Left renal cortex interstitium (tissue), 4 donors: Measurements from ENCODE around the gene TFB2M. TPM values are rescaled to one million over a fixed set of nuclear protein-coding genes. Genes with fewer than 3 reads are reported as not detected.
"Not testable (repeated sequence)": the region's sequence is repeated elsewhere in the genome, so short reads cannot be mapped to it uniquely, and the experiment has no call there.

Experiments used
- DNase-seq, 4 donors: peaks; one replicate each; pipeline ENCODE4 v3.0.0-alpha.2; 2013; ENCODE audit warnings: low read depth in 4 of 4, low spot score in 2 of 4, missing footprints in 1 of 4
- polyA plus RNA-seq, 4 donors: library from polyadenylated mRNA; unstranded; fragments of 120-200 nt; gene quantifications; one replicate each; pipeline ENCODE4 v1.2.1, GENCODE V29; 2013; ENCODE audit not compliant: insufficient read length in 4 of 4

Gene TFB2M
- polyA plus RNA-seq, 4 donors = 18.0 to 23.2 (median 21.1) TPM

DNA sequence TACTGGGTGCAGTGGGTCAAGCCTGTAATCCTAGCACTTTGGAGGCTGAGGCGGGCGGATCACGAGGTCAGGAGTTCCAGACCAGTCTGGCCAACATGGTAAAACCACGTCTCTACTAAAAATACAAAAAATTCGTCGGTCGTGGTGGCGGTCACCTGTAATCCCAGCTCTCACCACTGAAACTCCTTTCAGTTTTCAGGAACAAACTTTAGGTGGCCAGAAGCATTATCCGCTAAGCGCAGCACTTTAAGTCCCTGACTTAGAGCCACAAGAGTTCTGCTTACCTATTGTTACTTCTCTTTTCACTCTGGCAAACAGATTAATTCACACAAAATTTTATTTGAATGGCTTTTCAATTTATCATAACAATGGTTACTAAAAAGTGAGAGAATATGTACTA lies 5.2 kb downstream of the TFB2M start:
- DNase-seq = not testable (repeated sequence)

DNA sequence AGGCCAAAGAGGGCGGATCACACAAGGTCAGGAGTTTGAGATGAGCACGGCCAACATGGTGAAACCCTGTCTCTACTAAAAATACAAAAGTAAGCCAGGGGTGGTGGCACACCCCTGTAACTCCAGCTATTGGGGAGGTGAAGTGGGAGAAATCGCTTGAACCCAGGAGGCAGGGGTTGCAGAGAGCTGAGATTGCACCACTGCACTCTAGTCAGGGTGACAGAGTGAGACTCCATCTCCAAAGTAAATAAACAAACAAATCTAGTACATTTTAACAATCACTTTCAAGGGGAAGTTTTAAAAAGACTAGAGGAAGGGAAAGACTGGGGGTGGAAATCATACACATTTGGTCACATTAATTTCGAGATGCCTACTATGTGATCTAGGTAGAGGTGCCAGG lies 6.8 kb downstream of the TFB2M start:
- DNase-seq = no peak

DNA sequence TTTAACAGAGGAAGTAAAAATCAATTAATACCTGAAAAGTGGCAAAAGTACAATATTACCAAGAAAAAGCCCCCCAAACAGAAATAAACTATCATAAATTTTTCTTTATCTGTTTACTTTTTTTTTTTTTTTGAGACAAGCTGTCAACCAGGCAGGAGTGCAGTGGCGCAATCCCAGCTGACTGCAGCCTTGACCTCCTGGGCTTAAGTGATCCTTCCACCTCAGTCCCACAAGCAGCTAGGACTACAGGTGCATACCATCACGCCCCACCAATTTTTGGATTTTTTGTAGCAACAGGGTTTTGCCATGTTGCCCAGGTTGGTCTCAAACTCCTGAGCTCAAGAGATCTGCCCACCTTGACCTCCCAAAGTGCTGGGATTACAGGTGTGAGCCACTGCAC lies 8.0 kb downstream of the TFB2M start:
- DNase-seq = no peak

DNA sequence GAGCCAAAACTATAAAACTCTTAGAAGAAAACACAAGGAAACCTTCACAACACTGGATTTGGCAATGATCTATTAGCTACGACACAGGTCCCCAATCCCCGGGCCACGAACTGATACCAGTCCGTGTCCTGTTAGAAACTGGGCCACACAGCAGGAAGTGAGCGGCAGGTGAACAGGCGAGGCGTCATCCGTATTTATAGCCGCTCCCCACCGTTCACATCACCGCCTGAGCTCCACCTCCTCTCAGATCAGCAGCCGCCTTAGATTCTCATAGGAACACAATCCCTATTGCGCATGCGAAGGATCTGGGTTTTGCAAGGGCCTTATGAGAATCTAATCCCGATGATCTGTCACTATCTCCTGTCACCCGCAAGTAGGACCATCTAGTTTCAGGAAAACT lies 11.9 kb downstream of the TFB2M start:
- no peak for DNase-seq

DNA sequence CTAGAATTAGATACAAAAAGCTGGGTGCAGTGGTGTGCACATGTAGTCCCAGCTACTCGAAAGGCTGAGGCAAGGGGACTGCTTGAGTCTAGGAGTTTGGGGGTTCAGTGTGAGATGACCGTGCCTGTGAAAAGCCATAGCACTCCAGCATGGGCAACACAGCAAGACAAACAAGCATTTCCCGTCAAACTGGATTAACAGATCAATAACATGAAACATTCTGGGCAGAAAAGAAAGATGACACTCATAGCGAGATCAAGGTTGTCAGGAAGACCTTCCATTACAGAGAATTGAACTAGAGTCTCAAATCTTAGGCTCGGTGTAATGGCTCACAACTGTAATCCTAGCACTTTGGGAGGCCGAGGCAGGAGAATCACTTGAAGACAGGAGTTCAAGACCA lies 14.0 kb downstream of the TFB2M start:
- DNase-seq = no peak

DNA sequence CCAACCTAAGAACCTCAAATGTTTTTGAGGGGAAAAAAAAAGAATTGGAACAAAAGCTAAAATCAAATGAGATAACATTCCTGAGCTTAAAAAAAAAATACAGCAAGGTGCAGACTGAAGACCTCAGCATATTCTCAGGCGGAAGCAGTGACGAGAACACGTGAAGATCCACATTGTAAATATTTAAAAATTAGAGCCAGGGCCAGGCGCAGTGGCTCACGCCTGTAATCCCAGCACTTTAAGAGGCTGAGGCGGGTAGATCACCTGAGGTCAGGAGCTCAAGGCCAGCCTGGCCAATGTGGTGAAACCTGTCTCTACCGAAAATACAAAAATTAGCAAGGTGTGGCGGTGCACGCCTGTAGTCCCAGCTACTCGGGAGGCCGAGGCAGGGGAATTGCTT lies 15.7 kb downstream of the TFB2M start:
- no peak for DNase-seq

DNA sequence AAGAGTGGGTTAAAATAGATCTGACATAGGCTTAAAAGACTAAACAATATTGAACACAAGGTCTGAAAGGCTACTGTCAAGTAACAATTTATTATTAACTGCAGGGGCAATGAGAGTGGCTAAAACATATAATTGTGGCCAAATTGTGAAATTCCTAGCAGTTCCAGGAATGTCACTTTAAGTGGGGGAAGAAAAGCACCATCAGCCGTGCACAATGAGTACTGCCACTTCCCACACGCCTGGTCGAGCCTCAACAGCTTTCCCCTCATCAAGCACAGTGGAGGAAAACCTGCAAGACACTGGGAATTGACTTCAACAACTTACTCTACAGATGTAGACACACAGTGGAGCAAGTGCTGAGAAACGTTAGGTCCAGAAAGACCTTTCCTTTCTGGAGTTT lies 16.4 kb downstream of the TFB2M start:
- DNase-seq = no peak

DNA sequence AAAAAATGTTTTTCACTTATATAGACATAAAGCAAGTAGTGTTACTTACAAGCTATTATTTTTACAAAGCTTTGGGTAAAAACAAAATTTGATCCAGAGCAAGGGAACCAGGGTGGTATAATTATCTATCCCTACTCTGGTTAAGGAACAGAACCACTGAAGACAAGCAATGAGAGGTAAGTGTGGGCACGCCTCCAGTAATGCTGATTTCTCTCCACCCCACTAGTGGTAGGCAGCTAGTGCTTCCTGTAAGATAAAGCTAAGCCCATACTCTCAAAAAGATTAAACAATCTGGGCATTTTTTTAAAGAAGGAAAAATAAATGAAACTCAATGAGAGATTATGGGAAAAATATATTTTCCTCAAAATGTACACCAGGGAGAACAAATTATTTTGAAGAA lies 22.1 kb downstream of the TFB2M start:
- DNase-seq = no peak

DNA sequence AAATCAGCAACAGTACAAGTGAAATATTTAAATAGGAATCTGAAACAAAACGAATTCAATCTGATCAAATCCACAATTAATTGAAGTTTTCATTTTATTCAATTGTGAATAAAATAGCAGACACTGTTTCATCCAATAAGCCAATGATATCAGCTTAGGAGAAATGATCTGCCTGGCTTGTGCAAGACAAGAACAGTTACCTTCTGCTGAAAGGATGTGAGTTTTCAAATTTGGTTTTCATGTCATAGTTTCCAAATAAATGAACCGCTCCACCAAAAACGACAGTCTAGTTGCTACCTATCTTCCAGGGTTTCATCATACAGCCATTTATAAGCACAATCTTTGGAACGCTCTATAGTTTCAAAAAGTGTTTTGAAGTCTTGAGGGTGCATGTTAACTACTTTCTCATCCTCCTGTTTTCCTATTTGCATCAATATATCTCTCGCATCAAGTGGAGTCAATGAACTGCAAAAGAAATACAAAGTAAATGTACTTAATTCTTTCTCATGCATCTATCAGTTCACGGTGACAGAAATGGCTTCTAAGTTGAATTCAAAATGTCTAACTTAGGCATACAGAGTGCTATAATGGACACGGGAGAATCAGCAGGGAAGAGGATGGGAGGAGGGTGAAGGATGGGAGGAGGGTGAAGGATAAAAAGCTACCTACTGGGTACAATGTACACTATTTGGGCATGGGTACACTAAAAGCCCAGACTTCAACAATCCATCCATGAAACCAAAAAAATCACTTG lies 25.1 kb downstream of the TFB2M start:
- no peak for DNase-seq

DNA sequence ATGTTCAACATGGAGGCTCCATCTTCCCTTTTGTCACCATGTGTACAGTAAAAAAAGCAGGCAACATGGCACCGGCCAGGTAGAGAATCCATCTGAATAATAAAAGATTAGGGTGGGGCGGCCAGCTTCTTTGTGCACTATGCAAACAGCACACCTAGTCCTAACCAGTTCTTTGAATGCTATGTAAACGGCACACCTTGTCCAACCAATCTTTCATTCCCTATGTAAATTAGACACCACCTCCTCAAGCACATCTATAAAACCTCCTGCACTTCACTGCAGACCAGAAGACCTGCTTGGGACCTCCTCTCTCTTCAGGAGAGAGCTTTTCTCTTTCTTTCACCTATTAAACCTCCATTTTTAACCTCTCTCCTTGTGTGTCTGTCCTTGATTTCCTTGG lies 28.2 kb downstream of the TFB2M start:
- DNase-seq = no peak

DNA sequence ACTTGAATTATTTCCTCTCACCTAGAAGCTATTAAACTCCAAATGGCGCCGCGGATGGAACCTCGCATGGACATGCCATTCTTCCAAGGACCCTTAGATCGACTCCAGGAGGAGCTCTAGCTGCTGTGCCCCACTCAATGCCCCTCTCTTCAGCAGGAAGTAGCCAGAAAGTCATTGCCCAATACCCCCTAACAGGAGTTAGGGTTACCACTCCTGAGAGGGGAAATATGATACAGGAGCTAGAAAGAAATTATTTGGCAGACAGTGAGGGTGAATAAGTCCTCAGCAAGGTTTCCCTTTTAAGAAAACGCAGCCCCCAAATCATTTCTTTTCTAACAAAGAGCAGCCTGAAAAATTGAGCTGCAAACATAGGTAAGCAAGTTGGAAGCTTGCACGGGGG lies 28.6 kb downstream of the TFB2M start:
- no peak for DNase-seq

DNA sequence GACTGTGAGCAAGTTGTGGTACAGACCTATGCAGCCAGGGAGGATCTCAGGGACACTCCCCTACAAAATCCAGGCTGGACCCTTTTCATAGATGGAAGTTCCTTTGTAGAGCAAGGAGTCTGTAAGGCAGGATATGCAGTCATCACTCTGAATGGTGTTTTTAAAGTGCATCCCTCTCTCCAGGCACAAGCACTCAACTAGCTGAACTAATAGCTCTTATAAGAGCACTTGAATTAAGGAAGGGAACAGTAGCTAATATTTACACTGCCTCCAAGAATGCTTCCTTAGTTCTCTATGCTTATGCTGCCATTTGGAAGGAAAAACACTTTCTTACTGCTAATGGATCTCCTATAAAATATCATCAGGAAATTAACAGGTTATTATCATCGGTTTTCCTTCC lies 31.9 kb downstream of the TFB2M start:
- no peak for DNase-seq

DNA sequence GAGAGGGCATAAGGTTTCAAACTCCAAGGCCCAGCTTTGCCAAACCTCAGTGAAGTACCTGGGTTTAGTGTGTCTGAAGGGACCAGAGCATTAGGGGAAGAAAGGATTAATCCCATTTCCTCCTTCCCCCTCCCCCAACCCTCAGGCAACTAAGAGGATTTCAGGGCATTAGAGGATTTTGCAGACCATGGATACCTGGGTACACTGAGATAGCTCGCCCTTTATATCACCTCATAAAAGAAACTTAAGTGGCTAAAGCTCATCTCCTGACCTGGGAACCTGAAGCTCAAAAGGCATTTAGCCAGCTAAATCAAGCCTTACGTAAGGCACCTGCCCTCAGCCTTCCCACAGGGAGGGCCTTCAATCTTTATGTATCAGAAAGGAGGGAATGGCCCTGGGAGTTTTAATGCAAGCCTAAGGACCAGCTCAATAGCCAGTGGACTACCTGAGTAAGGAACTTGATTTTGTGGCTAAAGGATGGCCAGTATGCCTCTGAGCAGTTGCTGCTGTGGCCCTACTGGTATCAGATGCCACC lies 32.6 kb downstream of the TFB2M start:
- DNase-seq = no peak

DNA sequence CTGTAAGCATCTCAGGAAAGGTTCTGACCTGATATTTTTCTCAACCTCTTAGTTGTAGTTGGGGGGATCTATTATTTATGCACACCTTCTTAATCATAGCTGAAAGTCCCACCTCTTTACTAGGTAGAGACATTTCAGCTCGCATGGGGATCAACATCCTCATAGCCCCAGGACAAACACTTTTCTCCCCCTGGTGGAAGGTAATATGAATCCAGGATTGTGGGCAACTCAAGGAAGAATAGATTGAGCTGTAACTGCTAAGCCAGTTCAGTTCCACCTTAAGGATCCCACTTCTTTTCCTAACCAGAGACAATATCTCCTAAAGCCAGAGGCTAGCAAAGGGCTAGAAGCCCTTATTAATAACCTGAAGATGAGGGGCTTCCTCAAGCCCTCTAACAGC lies 33.5 kb downstream of the TFB2M start:
- DNase-seq = no peak

DNA sequence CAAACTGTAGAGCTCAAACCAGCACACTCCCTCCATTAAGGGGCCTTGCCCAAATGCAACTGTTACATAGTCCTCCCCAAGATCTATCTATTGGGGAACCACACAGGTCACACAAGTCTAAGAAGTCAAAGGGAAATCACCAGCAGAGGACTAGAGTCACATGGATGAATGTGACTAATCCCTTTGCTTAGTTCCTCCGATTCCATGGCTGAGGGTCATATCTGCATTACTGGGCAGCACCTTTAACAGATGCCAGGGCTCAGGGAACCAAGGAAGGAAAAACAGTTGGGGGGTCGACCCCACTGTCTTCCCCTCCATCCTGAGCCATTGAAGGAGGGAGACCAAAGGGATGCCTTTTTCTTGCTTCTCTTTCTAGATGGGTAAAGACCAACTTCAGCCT lies 35.6 kb downstream of the TFB2M start:
- no peak for DNase-seq

DNA sequence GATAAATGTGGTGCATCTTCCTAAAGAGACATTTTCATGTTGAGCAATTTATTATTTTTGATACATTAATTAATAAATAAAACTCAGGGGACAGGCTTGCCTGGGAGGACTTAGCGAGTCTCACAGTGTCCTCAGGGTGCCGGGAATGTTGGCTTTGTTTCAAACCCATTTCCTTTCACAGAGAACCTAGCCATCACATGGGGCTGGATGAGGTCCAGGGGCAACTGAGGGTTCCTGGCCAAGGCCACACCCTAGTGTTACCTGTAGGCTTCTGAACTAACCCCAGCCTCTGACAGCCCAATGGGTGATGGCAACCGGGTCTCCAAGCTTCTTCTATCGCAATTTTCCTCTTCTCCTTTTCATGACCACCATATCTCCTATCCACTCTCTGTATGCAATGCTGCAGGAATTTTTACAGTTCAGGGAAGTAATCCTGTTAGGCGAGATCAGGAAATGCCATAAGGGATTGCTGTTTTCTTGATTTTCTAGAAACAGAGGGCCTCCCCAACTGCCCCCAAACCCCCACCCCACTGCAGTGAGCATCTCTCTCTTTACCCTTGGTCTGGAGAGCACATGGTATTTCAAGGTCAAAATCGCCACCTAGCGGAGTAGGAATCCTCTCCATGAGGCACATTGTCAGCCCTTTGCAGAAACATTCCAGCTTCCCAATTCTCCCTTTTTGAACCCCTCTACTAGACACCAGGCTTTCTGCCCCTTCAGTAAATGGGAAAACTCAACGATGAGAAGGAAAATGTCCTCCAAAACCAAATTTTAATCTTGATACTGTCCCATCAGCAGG lies 36.9 kb downstream of the TFB2M start:
- DNase-seq = no peak

DNA sequence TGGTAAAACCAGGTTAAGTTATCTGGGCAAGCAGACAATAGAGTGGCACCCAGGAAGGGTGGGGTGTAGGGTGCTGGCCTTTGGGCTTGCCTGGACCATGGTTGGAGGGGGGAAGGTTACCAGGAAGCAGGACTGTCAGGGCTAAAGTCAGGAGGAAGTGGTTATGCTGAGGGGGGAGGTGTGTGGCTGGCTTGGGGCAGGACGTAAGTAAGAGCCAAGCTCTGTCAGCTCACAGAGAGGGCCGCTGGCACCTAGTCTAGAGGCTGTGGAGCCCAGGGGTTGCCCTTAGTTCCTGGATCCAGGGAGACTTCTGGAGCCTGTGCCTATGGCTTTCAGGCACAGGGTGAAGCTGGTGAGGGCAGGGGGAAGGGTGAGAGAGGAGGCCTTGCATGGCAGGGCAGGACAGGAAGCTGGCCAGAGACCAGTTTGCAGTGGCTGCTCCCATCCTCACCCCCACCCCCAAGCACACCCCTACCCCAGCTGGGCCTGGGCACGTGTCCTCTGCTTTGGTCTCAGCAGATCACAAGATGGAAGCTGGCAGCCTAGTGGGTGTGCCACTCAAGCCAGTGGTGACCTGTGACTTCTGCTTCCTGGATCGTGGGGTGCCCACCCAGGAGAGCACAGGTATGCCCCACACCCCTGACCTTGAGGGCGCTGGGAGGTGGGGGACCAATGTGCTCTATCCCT lies 38.5 kb downstream of the TFB2M start:
- DNase-seq = no peak

DNA sequence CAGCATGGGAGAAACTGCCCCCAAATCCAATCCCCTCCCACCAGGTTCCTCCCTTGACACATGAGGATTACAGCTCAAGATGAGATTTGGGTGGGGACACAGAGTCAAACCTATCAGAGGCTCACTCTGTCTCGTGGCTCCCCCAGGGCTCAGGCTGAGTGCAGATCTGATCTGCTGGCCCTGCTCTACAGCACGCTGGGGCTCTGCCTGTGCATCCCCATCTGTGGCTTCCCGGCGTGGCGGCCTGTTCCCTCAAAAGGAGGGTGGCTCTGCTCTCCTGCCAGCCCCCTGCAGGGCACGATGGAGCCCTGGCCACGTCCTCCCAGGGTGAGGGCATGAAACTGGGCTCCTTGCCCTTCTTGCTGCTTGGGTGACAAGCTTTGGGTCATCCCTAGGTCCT lies 39.1 kb downstream of the TFB2M start:
- DNase-seq = no peak

DNA sequence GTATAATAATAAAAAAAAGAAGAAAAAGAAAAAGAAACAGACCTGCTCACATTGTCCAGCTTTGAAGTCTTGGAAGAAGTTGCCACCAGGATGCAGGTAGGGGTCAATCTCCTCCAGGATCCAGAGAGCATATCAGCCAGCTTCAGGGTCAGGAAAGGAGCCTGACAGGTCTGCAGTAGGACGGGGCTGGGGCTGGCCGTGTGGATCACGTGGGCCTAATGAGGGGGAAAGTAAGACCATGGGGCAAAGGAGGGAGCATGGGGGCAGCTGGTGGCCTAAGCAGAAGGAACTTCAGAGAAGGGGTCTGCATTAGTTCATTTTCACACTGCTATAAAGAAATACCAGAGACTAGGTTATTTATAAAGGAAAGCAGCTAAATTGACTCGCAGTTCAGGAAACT lies 39.7 kb downstream of the TFB2M start:
- no peak for DNase-seq

DNA sequence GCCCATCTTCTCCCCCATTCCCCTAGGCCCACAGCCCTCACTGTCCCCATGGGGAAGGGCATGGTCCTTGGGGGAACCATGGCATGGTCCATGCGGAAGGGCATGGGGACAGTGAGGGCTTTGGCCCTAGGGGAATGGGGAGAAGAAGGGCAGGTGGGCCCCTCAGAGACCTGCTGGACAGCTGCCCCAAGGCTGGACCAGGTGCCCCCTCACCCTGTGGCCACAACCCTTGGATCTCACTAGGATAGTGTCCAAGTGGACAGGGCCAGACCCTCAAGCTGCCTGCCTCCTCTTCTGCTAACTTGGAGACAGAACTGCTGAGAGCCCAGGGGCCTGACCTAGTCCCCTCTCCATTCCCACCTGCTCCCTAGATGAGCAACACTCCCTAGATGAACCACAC lies 46.5 kb downstream of the TFB2M start:
- DNase-seq = no peak

DNA sequence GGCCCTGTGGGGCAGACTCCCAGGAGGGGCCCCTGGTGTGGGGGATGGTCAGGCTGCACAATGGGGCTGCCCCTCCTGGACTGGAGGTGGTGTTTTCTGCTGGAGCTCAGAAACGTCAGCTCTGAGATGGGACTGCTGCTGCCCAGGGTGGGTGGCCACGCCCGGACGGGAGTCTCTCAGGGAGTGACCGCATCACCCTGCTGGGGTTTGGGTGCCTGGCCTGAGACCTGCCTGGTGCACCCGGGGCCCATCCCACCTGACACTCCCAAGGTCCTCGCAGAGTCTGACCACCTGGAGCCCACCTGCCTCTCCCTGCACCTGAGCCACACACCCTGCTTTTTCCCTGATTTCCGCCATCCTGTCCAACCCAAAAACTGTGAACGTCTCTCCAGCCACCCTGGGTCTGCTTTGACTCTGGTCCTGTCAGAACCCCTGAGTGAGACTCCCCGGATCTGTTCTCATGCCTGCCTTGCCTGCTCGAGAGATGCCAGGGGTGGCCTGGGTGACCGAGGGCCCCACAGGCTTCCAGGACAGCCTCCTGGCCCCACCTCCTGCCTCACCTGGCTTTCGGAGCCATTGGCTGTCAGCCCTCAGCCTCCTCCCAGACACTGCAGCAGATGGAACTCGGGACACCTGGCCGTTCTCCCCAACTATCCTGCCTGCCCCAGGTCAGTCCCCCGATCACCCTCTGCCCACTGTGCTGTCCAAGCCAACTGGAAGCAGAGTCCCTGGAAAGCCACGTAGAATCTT lies 47.4 kb downstream of the TFB2M start:
- no peak for DNase-seq
